Hepatocyte (in vitro differentiated cells): ENCODE data around the gene SART1. TPM values are rescaled to one million over a fixed set of nuclear protein-coding genes. Genes with fewer than 3 reads are reported as not detected.
A peak's percentile ranks its signal among the peaks of the same experiment; 100 is the strongest.

Source experiments
- DNase-seq: peaks from one replicate; pipeline ENCODE4 v3.0.0-alpha.2; 2016; ENCODE audit warnings: low spot score
- H2AFZ ChIP-seq: fragments of 200-600 bp; sonication (generic); 2 replicates; pipeline ENCODE4 v1.6.0; 2016; ENCODE audit warnings: antibody characterized with exemption, mild to moderate bottlenecking
- H3K27ac ChIP-seq: fragments of 200-600 bp; sonication (generic); 2 replicates; pipeline ENCODE4 v1.5.1; 2016; ENCODE audit warnings: mild to moderate bottlenecking
- H3K27me3 ChIP-seq: fragments of 200-600 bp; sonication (generic); 2 replicates; pipeline ENCODE4 v1.6.1; 2016
- H3K36me3 ChIP-seq: fragments of 200-600 bp; sonication (generic); replicated peaks from 2 replicates; pipeline ENCODE4 v1.5.1; 2016; ENCODE audit warnings: low read depth; ENCODE audit not compliant: insufficient read depth
- H3K4me1 ChIP-seq: fragments of 200-600 bp; sonication (generic); 2 replicates; pipeline ENCODE4 v1.5.1; 2016; ENCODE audit warnings: mild to moderate bottlenecking, moderate library complexity; ENCODE audit not compliant: insufficient read depth
- H3K4me2 ChIP-seq: fragments of 200-600 bp; sonication (generic); 2 replicates; pipeline ENCODE4 v1.6.0; 2016
- H3K4me3 ChIP-seq: fragments of 200-600 bp; sonication (generic); 2 replicates; pipeline ENCODE4 v1.5.1; 2016; ENCODE audit warnings: mild to moderate bottlenecking
- H3K79me2 ChIP-seq: fragments of 200-600 bp; sonication (generic); 2 replicates; pipeline ENCODE4 v1.6.0; 2017; ENCODE audit warnings: mild to moderate bottlenecking
- H3K9me2 ChIP-seq: fragments of 200-600 bp; sonication (generic); replicated peaks from 2 replicates; pipeline ENCODE4 v1.6.0; 2017; ENCODE audit warnings: mild to moderate bottlenecking; ENCODE audit not compliant: insufficient read depth
- H3K9me3 ChIP-seq: fragments of 200-600 bp; sonication (generic); 2 replicates; pipeline ENCODE4 v1.5.1; 2016; ENCODE audit warnings: low read depth, mild to moderate bottlenecking
- H4K20me1 ChIP-seq: fragments of 200-600 bp; sonication (generic); 2 replicates; pipeline ENCODE4 v1.6.0; 2016; ENCODE audit warnings: mild to moderate bottlenecking; ENCODE audit not compliant: insufficient read depth, poor library complexity, severe bottlenecking
- CTCF ChIP-seq: fragments of 200-600 bp; sonication (generic); IDR thresholded peaks from 2 replicates; pipeline ENCODE4 v1.5.1; 2016; ENCODE audit warnings: antibody characterized with exemption, mild to moderate bottlenecking; ENCODE audit not compliant: poor library complexity
- EZH2 ChIP-seq: fragments of 200-600 bp; sonication (generic); IDR thresholded peaks from 2 replicates; pipeline ENCODE4 v1.6.1; 2016; ENCODE audit warnings: antibody characterized with exemption, mild to moderate bottlenecking, borderline replicate concordance
- EZH2phosphoT487 ChIP-seq: fragments of 200-600 bp; sonication (generic); IDR thresholded peaks from one replicate; pipeline ENCODE4 v1.6.1; 2018; ENCODE audit warnings: antibody characterized with exemption, mild to moderate bottlenecking, low read depth, moderate library complexity; ENCODE audit not compliant: unreplicated experiment, severe bottlenecking
- WGBS: methylation state at CpG from one replicate; pipeline ENCODE4 v1.1.6; 2016; ENCODE audit warnings: low lambda C conversion rate; ENCODE audit errors: missing lambda C conversion rate; 5-methylcytosine and 5-hydroxymethylcytosine counted together
- polyA plus RNA-seq: library from polyadenylated mRNA; unstranded; fragments of >200 nt; fragmentation: Nextera tagmentation; extraction: Ambion mirVana; gene quantifications from 2 replicates; pipeline ENCODE4 v1.2.1, GENCODE V29; 2016
- total RNA-seq: library from RNA; depleted of rRNA; stranded (reverse); fragments of >200 nt; gene quantifications from 2 replicates; pipeline ENCODE4 v1.2.3, GENCODE V29; 2014

The SART1 gene
- total and polyA plus RNA-seq, 2 experiments from 2014 or later: 32.5 to 34.1 TPM

- Histone ChIP-seq H3K4me2 (no peak overlapping the region), H3K4me1 (no peaks in the 10 kb centered on the region), H4K20me1 (no peaks in the 10 kb centered on the region)
These were observed 35.8 kb downstream of the SART1 start for GRCh38 chr11:65997286-65997685.

GRCh38 chr11:66001942-66002647 lies 40.6 kb downstream of the SART1 start, which contains the start of the genes BANF1 and EIF1AD:
Gene BANF1 (plus strand): TSS chr11:66002503. CDS start chr11:66003251, 748 bp downstream.
Gene EIF1AD (minus strand): TSS chr11:66002157. CDS start chr11:66000389, 1,768 bp downstream.
- Histone ChIP-seq H2AFZ (peak within 1 kb of the TSS; percentile 93), H3K4me2 (peak within 1 kb of the TSS; percentile 95), H3K9me2 (no peaks in the 10 kb centered on the region), H3K4me3 (peak within 1 kb of the TSS; percentile 82), H3K36me3 (no peaks in the 10 kb centered on the region), H3K27me3 (no peaks in the 10 kb centered on the region), H3K9me3 (no peaks in the 10 kb centered on the region), H3K27ac (peak within 1 kb of the TSS; percentile 99), H4K20me1 (no peaks in the 10 kb centered on the region), H3K79me2 (peaks cover 47% of the 10 kb centered on the region), H3K4me1 (no peaks in the 10 kb centered on the region)
- DNase-seq: peak; percentile 95
- no peak for TF ChIP-seq EZH2
- no peak for TF ChIP-seq CTCF
- no peak for TF ChIP-seq EZH2phosphoT487
- WGBS: 2% methylated on average over 53 of the region's 55 CpGs

More at GRCh38 chr11:65997286-65997685, 35.8 kb downstream of the SART1 start:
- Histone ChIP-seq H3K27ac (no peak overlapping the region), H3K27me3 (no peaks in the 10 kb centered on the region), H3K9me2 (no peaks in the 10 kb centered on the region), H3K36me3 (no peaks in the 10 kb centered on the region), H3K9me3 (no peaks in the 10 kb centered on the region), H2AFZ (no peak overlapping the region), H3K4me3 (no peak overlapping the region), H3K79me2 (peaks cover 28% of the 10 kb centered on the region)
- WGBS: 97% methylated on average over 2 of the region's 2 CpGs
- DNase-seq: no peak
- TF ChIP-seq CTCF (no peak), EZH2 (no peak), EZH2phosphoT487 (no peak)

- peak overlapping the region; percentile 82 for H3K4me3 ChIP-seq
- H3K4me2 ChIP-seq: peak overlapping the region; percentile 95
- no peaks in the 10 kb centered on the region for H3K9me2 ChIP-seq
- H4K20me1 ChIP-seq: no peaks in the 10 kb centered on the region
- no peak for DNase-seq
- peak overlapping the region; percentile 99 for H3K27ac ChIP-seq
- H3K27me3 ChIP-seq: no peaks in the 10 kb centered on the region
- H2AFZ ChIP-seq: peak overlapping the region; percentile 93
- no peaks in the 10 kb centered on the region for H3K4me1 ChIP-seq
- TF ChIP-seq EZH2phosphoT487 (no peak), EZH2 (no peak), CTCF (no peak)
- H3K36me3 ChIP-seq: no peaks in the 10 kb centered on the region
- peaks cover 47% of the 10 kb centered on the region for H3K79me2 ChIP-seq
- H3K9me3 ChIP-seq: no peaks in the 10 kb centered on the region
- WGBS: 4% methylated on average over 12 of the region's 40 CpGs
These were observed 41.2 kb downstream of the SART1 start for GRCh38 chr11:66002648-66003225.
